ENCODE results near the gene PTX3.

DNA sequence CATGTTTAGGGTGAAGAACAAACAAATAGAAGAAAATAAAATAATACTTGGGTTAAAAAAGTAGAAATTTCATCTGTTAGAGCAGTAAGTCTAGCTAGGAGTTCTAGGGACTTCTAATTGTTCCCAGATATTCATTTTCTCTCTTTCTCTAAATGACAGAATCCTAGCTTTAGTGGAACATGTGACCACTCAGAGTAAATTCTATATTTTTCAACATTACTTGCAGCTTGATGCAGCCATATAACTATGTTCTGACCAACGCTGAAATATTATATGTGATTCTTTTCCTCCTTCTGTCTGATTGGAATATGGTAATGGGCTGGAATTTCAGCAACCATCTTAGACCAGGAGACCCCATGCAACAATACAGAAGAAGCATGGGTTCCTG lies 8.1 kb downstream of the PTX3 start:
- TF ChIP-seq, protein P1, sequence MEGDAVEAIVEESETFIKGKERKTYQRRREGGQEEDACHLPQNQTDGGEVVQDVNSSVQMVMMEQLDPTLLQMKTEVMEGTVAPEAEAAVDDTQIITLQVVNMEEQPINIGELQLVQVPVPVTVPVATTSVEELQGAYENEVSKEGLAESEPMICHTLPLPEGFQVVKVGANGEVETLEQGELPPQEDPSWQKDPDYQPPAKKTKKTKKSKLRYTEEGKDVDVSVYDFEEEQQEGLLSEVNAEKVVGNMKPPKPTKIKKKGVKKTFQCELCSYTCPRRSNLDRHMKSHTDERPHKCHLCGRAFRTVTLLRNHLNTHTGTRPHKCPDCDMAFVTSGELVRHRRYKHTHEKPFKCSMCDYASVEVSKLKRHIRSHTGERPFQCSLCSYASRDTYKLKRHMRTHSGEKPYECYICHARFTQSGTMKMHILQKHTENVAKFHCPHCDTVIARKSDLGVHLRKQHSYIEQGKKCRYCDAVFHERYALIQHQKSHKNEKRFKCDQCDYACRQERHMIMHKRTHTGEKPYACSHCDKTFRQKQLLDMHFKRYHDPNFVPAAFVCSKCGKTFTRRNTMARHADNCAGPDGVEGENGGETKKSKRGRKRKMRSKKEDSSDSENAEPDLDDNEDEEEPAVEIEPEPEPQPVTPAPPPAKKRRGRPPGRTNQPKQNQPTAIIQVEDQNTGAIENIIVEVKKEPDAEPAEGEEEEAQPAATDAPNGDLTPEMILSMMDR (IDR thresholded peaks at IDR 0.05) = no peak
- no peak for TF ChIP-seq SIN3A (IDR thresholded peaks at IDR 0.05; ENCODE audit: borderline replicate concordance, insufficient read depth, low read depth, low read length)
- TF ChIP-seq, protein P2, sequence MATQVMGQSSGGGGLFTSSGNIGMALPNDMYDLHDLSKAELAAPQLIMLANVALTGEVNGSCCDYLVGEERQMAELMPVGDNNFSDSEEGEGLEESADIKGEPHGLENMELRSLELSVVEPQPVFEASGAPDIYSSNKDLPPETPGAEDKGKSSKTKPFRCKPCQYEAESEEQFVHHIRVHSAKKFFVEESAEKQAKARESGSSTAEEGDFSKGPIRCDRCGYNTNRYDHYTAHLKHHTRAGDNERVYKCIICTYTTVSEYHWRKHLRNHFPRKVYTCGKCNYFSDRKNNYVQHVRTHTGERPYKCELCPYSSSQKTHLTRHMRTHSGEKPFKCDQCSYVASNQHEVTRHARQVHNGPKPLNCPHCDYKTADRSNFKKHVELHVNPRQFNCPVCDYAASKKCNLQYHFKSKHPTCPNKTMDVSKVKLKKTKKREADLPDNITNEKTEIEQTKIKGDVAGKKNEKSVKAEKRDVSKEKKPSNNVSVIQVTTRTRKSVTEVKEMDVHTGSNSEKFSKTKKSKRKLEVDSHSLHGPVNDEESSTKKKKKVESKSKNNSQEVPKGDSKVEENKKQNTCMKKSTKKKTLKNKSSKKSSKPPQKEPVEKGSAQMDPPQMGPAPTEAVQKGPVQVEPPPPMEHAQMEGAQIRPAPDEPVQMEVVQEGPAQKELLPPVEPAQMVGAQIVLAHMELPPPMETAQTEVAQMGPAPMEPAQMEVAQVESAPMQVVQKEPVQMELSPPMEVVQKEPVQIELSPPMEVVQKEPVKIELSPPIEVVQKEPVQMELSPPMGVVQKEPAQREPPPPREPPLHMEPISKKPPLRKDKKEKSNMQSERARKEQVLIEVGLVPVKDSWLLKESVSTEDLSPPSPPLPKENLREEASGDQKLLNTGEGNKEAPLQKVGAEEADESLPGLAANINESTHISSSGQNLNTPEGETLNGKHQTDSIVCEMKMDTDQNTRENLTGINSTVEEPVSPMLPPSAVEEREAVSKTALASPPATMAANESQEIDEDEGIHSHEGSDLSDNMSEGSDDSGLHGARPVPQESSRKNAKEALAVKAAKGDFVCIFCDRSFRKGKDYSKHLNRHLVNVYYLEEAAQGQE (IDR thresholded peaks at IDR 0.05; ENCODE audit: insufficient read depth in 1 of 2, low read depth in 2 of 2, low read length in 1 of 2) = no peak
- TF ChIP-seq TCF7L2 (IDR thresholded peaks at IDR 0.05; ENCODE audit: low read depth, low read length) = no peak
- no peak for TF ChIP-seq POLR2AphosphoS5 (IDR thresholded peaks at IDR 0.05; ENCODE audit: low read depth, low read length)

Data from Panc1 (cell line).